ENCODE measurements around the gene TBX2.

TBX2 gene

DNA sequence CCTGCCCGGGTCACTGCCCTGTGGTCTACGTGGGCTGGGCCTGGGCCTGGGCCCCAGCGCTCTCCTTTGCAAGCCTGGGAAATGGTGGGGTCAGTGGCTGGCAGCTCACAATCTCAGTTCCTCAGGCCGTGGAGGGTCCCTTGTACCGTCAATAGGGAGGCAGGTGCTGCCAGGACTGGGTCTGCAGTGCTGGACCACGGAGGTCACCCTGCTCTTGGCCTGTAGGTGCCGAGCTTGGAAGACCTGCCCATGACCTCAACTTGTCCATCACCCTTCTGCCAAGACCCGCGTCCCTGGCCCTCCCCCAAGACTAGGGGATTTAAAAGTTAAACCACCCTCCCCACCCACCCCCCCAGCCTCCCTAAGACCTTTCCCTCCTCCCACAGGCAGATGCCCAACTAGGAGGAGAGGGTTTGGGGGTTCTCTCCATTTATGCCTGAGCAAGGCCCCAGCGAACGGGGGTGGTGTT, 2.5 kb downstream of the TBX2 start:
- no peak for DNase-seq (ENCODE audit: low read depth)

DNA sequence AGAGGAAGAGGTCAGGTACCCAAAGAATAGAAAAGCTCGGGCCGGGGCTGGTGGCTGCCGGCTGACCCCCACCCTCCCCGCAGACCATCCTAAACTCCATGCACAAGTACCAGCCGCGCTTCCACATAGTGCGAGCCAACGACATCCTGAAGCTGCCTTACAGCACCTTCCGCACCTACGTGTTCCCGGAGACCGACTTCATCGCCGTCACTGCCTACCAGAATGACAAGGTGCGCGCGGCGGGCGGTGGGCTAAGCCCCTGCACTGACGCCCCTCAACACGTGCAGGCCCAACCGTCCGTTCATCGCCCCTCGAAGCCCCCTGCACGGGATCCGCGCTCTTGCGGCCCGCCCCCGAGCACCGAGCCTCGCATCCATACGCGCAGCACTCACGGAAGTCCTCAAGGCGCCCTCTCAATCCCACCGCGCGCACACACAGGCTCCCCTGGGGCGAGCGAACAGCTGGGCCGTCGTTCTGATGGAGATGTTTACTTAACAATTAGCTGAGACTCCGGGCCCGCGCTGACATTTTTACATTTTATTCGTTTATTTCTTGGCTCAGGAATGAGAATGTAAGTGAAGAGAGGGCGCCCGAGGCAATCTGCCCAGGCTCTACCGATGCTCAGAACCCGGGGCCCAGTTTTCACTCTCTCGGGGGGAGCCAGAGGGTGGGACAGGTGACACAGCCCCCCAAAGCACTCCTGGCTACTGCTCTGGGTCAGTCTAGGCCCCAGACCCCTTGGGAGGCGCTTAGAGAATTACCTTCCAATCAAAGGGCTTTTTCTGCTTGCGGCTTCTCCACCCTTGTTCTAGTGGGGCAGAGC, 3.5 kb downstream of the TBX2 start:
- DNase-seq (ENCODE audit: low read depth): no peak

DNA sequence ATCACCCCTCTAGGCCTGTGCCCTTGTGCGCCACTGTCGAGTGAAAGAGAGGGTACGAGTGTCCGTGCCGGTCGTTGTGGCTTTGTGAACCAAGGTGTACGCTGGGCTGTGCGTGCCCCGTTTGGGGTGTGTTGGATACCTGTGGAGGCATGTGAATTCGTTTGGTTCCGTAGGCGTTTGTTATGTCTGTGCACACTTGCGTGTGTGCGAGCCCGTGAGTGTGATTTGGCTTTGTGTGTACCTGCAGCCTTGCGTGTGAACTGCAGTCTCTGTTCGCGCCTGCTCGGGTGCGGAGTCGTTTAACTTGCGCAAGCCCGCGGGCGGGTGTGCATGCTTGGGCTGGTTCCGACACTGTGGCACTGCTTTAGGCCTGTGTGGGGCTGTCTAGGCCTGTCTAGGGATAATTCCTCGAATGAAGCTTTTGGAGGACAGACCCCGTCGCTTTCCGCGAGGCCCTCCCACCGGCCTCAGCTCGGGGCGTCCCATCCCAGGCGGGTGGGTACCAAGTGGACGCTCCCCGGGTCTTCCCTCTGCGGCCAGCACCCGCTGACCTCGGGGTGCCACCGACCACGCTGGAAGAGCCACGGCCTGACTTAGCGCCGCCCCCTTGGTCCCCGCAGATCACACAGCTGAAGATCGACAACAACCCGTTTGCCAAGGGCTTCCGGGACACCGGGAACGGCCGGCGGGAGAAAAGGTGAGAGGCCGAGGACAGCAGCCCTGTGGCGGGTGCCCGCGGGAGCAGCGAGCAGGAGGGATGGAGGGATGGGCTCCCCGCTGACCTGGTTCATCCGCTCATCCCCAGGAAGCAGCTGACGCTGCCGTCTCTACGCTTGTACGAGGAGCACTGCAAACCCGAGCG, 4.4 kb downstream of the TBX2 start:
- no peak for DNase-seq (ENCODE audit: low read depth)

DNA sequence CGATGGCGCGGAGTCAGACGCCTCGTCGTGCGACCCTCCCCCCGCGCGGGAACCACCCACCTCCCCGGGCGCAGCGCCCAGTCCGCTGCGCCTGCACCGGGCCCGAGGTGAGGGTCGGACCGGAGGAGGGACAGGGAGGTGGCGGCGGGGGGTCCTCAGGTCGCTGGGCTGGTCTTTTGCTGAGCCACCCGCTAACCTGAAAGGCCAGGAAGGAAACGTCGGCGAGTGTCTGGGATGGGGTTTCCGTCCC, 4.9 kb downstream of the TBX2 start:
- no peak for DNase-seq (ENCODE audit: low read depth)

DNA sequence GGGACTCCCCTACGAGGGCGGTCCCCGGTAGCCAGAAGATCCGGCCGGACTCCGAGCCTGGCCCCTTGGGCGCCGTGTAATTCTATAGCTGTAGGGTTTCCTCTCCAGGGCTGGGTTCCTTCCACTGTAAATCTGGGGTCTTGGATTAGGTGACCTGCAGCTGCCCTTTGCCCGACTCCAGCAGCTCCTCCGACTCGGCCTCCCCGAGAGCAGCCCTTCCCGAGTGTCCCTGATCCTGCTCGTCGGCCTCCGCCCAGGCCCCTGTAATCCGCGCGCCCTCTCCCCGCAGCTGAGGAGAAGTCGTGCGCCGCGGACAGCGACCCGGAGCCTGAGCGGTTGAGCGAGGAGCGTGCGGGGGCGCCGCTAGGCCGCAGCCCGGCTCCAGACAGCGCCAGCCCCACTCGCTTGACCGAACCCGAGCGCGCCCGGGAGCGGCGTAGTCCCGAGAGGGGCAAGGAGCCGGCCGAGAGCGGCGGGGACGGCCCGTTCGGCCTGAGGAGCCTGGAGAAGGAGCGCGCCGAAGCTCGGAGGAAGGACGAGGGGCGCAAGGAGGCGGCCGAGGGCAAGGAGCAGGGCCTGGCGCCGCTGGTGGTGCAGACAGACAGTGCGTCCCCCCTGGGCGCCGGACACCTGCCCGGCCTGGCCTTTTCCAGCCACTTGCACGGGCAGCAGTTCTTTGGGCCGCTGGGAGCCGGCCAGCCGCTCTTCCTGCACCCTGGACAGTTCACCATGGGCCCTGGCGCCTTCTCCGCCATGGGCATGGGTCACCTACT, 5.5 kb downstream of the TBX2 start:
- DNase-seq (ENCODE audit: low read depth): no peak

DNA sequence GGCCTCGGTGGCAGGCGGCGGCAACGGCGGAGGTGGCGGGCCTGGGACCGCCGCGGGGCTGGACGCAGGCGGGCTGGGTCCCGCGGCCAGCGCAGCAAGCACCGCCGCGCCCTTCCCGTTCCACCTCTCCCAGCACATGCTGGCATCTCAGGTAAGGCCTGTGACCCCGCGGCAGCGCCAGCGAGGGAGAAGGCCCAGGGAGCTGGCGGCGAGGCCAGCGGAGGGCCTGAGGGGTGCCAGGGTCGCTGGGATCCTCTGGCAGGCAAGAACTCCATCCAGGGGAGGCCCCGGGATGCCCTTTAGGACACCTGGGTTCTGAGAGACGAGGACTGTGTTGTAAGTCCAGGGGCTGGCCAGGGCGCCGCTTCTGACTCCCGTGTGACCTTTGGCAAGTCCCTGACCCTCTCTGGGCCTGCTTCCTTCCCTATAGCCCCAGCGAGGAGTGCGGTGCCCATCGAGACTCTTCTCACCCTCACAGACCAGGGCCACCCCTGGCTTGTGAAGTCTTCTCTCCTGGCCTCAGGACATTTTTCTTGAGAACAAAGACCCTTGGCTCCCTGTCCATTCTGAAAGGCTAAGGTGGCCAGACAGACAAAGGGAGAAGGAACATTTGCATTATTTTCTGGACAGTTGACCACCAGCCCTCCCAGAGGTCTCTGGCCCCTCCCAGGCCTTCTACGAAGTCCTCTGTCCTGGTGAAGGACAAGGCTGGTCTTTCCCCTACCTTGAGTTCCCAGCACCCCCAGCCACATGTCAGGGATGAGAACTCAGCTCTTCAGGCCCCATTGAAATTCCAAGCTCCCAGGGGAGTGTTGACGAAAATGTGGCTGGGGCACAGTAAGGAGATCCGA, 6.3 kb downstream of the TBX2 start:
- DNase-seq (ENCODE audit: low read depth): no peak

DNA sequence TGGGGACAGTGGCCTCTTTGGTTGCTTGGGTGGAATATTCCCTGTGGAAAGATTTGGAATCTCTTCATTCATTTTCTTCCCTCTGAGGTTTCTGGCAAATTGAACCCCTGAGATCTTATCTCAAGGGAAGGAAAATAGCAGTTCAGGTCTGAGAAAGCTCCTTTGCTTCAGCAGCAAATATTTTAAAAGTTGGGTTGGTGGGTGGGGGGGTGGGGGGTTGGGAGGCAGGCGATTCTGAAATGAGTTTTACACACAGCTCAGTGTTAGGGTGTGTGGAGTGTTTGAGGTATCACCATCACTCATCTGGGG, 6.8 kb downstream of the TBX2 start:
- no peak for DNase-seq (ENCODE audit: low read depth)

DNA sequence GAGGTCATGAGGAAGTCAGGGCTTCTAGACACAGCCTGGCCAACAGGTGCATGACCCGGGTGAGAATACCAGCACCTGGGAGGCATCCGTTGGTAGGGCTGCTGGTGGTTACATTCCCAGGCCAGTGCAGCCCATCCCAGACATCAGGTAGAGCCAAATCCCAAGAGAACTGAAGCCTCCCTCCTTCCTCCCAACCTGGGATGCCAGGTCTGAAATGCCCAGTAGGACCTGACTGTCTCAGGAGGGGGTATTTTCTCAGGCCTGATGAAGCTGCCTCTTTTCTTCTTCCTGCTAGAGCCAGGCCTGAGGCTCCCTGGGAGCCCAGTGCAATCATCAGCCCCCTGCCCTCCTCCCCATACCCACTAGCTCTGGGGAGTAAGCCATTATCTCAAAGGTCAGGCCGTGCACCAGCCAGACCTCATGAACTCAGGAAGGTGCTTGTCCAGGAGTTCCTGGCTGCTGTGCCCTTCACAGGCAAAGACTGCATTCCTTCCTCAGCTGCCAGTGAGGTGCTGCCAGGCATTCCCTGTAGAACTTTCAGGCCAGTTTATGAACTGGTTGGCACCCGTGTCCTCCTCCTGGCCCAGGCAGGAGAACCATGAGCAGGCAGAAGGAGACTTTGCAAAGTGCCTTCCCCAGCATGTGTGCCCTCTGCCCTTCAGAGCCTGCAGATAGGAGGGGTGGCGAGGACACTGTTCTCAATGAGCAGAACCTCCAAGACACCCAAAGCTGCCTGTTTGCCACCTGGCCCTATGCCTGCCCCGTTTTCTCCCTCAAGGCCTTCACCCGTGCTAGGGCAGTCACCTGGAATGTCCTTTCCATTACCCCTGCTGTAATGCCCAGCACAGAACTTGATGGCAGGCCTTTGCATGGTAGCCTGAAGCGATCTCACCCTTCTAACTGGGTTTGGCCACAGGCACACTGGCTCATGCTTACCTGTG, 7.6 kb downstream of the TBX2 start:
- no peak for DNase-seq (ENCODE audit: low read depth)

DNA sequence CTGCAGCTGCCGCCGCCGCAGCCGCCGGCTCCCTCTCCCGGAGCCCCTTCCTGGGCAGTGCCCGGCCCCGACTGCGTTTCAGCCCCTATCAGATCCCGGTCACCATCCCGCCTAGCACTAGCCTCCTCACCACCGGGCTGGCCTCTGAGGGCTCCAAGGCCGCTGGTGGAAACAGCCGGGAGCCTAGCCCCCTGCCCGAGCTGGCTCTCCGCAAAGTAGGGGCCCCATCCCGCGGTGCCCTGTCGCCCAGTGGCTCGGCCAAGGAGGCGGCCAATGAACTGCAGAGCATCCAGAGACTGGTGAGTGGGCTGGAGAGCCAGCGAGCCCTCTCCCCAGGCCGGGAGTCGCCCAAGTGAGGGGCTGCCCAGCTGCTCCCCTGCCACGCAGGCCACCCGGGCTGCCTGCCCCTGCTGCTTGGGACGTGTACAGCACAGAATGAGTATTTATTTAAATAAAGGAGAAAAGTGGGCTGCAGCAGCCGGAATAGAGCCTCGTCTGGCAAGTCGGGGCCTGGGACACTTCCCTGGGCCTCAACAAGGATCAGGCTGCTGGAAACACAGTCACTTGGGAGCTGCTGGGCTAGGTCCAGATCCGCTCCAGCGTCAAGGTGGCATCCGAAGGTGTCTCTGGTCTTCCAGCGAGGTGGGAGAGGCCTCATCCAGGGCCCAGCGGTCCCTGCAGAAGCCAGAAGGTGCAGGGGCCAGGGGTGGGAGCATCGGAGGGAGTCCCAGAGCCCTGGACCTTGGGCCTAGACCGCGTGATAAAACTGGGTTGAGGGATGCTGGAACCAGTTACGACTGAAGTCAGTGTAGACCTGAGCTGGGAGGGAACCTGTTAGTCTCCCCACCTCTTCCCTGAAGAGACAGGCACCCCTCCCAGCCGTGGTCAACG, 8.8 kb downstream of the TBX2 start:
- DNase-seq (ENCODE audit: low read depth): no peak

DNA sequence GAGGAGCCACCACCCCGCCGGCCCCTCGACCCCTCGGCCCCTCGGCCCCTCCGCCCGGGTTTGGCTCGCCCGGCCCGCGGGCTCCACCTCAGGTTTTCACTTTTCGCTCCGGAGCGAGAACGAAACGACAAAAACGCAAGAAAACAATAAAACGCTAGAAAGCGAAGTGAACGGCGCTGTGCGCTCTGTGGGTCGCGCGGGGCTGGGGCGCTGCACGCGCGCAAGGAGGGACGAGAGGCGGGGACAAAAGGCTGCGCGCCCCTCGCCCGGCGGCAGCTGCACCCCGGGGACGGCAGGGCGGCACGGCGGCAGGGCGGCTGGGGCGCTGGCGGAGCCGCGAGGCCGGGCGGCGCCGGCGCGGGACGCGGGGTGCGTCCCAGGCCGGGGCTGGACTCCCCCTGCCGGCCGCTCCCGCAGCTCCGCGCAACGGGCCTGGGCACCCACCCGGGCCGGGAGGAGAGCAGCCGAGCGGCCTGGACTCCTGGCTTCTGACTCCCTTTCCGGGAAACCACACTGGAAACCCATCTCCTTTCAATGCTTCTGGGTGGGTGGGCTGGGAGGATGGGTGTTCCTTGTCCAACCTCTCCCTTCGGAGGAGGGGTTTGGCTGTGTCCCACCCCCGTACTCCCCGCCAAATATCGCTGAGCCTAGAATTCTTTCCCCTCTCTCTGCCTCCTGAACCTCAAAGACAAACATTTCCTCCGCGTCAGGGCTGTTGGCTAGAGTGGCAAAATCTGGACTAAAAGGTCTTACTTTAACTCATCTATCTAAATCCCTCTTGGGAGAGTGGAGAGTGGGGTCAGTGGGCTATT, 9.9 kb downstream of the TBX2 start:
- no peak for DNase-seq (ENCODE audit: low read depth)

DNA sequence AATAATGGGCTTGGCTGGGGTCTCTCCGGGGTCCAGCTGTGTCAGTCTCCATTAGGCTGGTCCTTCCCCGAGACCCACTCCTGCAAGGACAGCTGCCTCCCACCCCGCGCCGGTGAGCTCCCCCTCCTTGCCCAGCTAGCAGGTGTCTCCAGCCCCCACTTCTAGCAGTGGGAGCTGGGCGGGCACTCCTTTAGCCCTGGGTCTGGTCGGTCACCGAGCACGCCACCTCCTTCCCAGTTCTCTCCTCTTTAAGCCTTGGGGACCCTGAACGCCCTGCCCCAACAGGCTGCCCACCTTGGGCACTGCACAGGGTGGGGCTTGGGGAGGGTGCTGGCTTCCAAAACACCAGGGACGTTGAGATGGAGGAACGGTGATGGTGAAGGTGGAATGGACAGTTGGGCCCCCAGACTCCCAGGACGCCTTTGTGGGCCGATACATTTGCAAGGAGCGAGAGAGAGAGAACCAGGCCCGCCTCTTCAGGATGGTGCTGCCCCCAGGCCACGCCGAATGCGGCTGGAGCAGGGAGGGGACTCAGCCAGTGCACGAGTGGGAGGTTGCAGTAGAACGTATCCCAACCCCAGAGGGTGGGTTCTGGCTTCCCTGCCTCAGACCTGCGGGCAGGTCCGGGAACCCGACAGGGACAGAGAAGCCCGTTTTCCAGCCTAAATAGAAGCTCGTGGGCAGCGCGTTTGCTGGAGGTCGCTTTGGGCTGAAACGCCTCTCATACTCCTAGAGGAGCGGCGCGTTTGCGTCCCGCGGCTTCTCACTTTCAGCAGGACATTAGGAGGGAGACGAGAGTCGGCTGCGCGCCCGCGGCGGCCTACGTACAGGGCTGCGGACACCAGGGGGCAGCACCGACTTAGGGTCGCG, 10.7 kb downstream of the TBX2 start:
- DNase-seq (ENCODE audit: low read depth): peak; percentile 56

DNA sequence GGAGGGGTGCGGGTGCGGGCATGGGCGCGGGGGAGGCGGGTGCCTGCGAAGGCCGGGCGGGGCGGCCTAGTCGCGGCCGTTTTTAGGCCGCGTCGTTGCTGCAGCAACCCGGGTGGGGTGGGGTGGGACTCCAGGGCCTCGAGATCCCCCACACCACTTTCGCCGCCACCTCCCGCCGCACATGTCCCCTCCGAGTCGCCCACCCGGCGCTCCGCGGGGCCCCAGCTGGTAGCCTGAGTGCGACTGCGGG, 11.3 kb downstream of the TBX2 start:
- DNase-seq (ENCODE audit: low read depth): no peak

DNA sequence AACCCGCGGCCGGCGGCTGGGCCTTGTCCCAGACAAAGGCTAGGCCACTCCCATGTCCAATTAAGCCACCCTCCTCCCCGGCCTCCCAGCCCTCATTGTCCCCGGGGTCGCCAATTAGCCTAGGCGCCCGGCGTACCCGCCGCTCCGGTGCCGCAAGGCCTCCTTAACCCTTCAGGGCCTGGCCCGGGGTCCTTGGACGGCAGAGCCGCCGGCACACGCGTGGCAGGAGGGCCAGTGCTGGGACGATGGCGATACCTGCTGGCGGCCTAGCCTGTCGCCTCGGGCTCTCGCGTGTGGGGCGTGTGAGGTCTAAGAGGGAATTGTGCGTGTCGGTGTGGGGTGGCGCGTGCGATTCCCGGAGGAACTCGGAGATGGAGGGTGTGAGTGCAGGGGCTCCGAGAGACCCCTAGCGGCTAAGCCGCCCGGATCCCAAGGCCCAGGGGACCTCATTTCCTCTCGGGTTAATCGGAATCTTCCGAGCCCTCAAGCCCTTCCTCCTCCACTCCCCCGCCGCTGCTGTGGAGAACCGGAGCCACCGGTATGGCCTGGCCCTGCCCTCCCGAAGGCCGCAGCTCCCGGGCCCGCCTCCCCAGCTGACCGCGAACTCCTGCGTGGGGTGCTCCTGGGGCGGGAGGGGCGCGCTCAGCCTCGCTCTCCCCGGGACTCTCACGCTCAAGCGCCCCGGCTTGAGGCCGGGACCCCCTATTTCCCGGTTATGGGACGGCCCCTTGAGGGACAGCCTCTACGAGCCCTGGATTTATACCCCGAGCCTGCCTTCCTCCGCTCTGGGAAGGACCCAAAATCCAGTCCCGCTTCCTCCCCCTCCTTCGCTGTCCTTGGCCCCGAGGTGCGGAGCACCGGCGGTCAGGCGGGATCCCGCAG, 11.9 kb downstream of the TBX2 start:
- no peak for DNase-seq (ENCODE audit: low read depth)

DNA sequence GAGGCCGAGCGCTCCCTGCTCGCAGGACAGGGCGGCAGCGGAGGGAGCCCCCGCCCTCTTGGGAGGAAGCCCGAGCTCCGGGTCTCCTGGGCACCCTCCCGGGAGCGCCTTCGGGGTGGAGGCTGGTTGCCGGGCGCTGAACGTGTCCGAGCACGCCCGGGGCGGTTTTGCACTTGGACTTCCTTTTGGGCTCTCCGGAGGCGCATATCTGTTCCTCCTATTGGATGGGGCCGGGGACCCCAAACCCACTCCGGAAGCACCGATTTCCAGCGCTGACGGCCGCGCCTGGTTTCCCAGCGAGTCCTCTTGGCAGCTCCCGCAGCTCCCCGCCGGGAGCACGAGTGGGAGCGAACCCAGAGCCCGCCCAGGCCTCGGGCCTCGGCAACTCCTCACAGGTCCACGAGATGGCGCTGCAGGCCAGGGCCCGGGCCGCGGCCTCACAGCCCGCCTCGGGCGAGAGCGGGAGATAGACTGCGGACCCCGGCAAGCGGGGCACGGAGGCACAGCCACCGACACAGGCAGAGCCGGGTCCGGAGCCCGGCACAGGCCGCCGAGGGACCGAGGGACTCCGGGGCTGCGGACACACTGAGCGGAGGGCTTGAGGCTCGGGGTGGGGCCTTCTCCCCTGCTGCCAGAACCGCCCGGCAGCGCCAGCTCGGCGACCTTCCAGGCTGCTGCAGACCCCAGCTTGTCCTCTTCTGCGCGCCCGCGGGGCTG, 12.7 kb downstream of the TBX2 start:
- peak; percentile 65 for DNase-seq (ENCODE audit: low read depth)

DNA sequence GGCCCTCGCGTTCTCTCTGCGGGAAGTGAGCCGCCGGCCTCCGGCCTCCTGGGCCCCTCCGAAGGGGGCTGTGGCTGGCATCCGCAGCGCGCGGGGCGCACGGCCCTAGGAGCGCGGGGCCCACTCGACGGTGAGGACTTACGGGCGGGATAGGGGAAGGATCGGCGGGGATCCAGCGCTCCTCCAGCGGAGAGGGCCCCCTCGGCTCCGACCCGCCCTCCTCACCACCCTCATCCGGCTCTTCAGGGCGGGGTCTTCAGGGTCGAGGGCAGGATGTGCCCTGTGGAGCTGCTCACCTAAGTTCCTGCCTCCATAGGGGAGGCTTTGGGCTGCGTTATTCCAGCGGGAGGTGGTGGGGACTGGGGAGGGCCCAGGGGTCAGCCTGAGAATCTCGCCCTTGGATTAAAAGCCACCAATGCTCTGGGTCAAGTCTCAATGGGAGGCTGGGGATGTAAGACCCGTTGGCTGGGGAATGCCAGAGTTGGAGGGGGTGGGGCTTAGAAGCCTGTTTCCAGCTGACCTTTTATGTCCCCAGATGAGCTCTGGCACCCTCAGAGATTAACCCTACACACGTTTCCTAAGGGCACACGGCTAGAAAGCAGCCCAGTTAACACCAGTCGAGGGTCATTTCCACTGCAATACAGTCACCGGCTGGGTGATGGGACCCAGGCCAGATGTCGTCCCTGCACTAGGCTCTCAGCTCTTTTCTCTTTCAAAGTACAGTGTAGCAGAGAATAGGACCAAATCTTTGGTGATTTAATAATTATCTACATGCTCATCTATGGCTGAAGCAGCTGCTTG, 13.4 kb downstream of the TBX2 start:
- no peak for DNase-seq (ENCODE audit: low read depth)

DNA sequence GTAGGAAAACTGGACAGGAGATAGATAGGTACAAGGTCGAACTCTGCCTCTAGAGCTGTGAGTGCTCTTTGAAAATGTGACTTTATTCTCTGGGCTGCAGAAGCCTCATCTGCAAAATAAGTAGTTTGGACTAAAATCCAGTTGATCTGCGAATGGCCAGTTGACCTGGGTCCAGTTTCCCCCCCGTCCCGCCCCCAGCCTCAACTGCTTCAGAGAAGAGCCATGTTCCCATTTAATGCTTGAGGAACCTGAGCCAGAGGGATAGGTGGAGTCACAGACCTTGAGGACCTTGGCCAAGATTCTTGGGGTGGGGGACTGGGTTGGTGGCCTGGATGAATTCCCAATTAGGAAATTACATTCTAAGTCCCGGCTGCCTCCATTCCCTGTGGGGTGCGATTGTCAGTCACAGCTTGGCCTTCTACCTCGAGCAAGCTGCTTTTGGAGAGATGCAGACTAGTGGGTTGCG, 14.1 kb downstream of the TBX2 start:
- no peak for DNase-seq (ENCODE audit: low read depth)

Data from activated T-helper 1 cell treated with Interleukin-2 at 50 U/mL for 16 hours (primary cell).